Right cardiac atrium (tissue), 5 donors: ENCODE measurements around the gene ADAM11. TPM values are rescaled to one million over a fixed set of nuclear protein-coding genes. Genes with fewer than 3 reads are reported as not detected.
"Not testable (repeated sequence)": the region's sequence is repeated elsewhere in the genome, so short reads cannot be mapped to it uniquely, and the experiment has no call there.

Experiments used
- ATAC-seq, 2 donors: fragments of 200-7000 bp; cut with Tn5 transposase; one replicate each; pipeline versions ENCODE4 v1.8.0 to v1.9.1; 2020; ENCODE audit warnings: moderate library complexity in 2 of 2, mild to moderate bottlenecking in 1 of 2
- DNase-seq, 3 donors: peaks; one replicate each; pipeline ENCODE4 v3.0.0-alpha.2; 2020
- H3K27ac ChIP-seq: one replicate; pipeline ENCODE4 v1.5.1; 2013; ENCODE audit warnings: mild to moderate bottlenecking, low read length, control low read depth, moderate library complexity
- H3K27me3 ChIP-seq: one replicate; pipeline ENCODE4 v1.6.1; 2013; ENCODE audit not compliant: control insufficient read depth, insufficient read depth
- H3K4me1 ChIP-seq: one replicate; pipeline ENCODE4 v1.6.1; 2013; ENCODE audit warnings: low read length; ENCODE audit not compliant: control insufficient read depth, insufficient read depth
- H3K4me3 ChIP-seq: one replicate; pipeline ENCODE4 v1.5.1; 2013; ENCODE audit warnings: low read length, control low read depth
- H3K9me3 ChIP-seq: one replicate; pipeline ENCODE4 v1.6.1; 2013; ENCODE audit warnings: low read length; ENCODE audit not compliant: control insufficient read depth
- WGBS: extraction: QIAGEN DNeasy Blood & Tissue Kit; methylation state at CpG from one replicate; pipeline ENCODE4 v1.1.7; 2013; 5-methylcytosine and 5-hydroxymethylcytosine counted together
- intact Hi-C, 4 donors: fragments of 100-400 bp; cut with DNase I; formaldehyde crosslinking; loops; one replicate each; pipeline versions ENCODE4 v1.11.0 to v1.14.0; 2022 to 2023
- polyA plus RNA-seq: library from polyadenylated mRNA; stranded (reverse); fragments of 200-250 nt; gene quantifications from one replicate; pipeline ENCODE4 v1.2.3, GENCODE V29; 2013
- total RNA-seq, 4 donors: library from RNA; stranded (reverse); fragmentation: NEBNext Ultra II Directional; extraction: Animal tissue kit (Norgen Biotek cat#: 25700); gene quantifications; one replicate each; pipeline ENCODE4 v1.2.1, GENCODE V29; 2021
- donor health status: healthy with polysubstance abuse.
- donor health status: DM: no; HTN: yes; CAD: no.
- donor health status: DM: no; HTN: no; CAD: no.
- donor health status: DM: no; HTN: yes; CAD: no; lungs with severe emphysema.
- donor health status: DM: yes; HTN: yes; CAD: no.

The ADAM11 gene
- total and polyA plus RNA-seq, 5 donors: 9.5 to 43.3 (median 31.3) TPM

- H3K27ac ChIP-seq, H3K9me3 ChIP-seq, H3K4me3 ChIP-seq, H3K27me3 ChIP-seq, DNase-seq, intact Hi-C loops, ATAC-seq, H3K4me1 ChIP-seq: not testable (repeated sequence)
- 92% methylated on average over 5 of the region's 5 CpGs for WGBS
These were observed 13.1 kb upstream of the ADAM11 start for GRCh38 chr17:44745738-44746137.

GRCh38 chr17:44747566-44747965, 11.2 kb upstream of the ADAM11 start:
- no peak overlapping the region for H3K27ac ChIP-seq
- no peaks in the 10 kb centered on the region for H3K9me3 ChIP-seq
- ATAC-seq (no peak), DNase-seq (no peak)
- H3K4me1 ChIP-seq: peaks cover 6% of the 10 kb centered on the region
- no peaks in the 10 kb centered on the region for H3K27me3 ChIP-seq
- no peak overlapping the region for H3K4me3 ChIP-seq
- intact Hi-C loops: no loop called here

DNA sequence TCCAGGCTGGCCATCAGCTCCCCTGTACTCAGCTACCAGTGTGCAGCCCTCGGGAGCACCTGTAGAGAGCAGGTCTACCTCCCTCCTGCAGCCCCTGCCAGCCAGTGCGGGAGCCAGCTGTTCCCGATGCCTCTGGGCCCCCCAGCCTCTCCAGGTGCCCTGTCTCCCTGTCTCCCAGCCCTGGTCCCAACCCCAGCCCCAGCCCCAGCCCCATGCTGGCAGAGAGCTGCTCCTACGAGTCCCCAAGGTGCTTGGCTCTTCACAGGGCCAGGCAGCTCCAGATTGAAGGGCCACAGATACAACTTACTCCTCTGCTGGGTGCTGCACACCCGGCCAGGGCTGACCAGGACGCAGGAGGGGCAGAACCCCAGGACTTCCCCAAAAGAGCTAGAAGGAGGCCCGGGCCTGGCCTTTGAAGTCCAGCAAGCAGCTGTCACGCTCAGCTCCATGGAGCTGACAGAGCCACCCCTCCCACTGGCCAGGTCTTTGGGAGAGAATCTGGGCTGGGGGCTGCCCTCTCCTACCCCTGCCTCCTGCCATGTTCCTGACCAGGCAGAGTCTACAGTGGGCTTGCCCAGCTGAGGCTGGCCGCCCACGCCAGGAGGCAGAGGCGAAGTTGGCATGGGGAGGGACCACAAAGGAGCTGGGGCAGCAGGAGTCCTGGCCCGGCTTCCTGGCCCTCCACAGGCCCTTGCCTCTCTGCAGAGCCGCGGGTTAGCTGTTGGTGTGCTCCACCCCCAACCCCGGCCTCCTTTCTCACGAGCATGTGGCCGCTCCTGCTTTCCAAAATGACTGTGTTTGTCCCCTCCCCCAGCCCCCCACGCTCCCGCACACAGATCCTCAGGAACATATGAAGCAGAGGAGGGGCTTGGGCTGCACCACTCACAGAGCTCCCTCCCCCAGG, 9.5 kb upstream of the ADAM11 start:
- Histone ChIP-seq H3K27me3 (no peaks in the 10 kb centered on the region), H3K9me3 (no peaks in the 10 kb centered on the region), H3K27ac (peak overlapping the region; percentile 25), H3K4me3 (peak overlapping the region; percentile 34), H3K4me1 (peaks cover 6% of the 10 kb centered on the region)
- peak; percentile 45 to 68 for ATAC-seq
- intact Hi-C loops: no loop called here
- peak in 2 of 3 donors; percentile 75 to 76 for DNase-seq
- 45% methylated on average over 19 of the region's 19 CpGs for WGBS

DNA sequence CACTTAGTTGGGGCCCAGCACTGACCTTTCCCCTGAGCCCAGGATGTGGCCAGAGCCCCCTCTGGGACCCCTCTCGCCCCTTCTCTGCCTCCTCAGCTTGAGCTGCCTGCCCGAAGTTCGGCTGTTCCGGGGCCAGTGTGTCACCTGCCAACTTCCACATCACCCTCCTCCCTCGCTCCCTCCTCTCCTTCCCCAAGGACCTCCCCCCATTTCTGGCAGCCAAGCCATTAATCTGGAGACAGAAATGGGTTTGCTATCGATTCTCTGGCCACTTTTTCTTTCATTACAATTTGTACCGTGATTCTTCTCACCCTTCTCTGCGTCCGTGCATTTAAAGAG, 8.8 kb upstream of the ADAM11 start:
- H3K9me3 ChIP-seq: no peaks in the 10 kb centered on the region
- no peaks in the 10 kb centered on the region for H3K27me3 ChIP-seq
- intact Hi-C loops: no loop called here
- peak overlapping the region; percentile 34 for H3K4me3 ChIP-seq
- DNase-seq (no peak), ATAC-seq (peak; percentile 25 to 30)
- H3K4me1 ChIP-seq: peaks cover 6% of the 10 kb centered on the region
- WGBS: 39% methylated on average over 9 of the region's 9 CpGs
- peak overlapping the region; percentile 18 for H3K27ac ChIP-seq

GRCh38 chr17:44751331-44751730, 7.5 kb upstream of the ADAM11 start:
- Histone ChIP-seq H3K4me1 (peaks cover 6% of the 10 kb centered on the region), H3K9me3 (no peaks in the 10 kb centered on the region), H3K27ac (no peak overlapping the region), H3K27me3 (no peaks in the 10 kb centered on the region), H3K4me3 (no peak overlapping the region)
- DNase-seq: no peak
- 81% methylated on average over 7 of the region's 7 CpGs for WGBS
- intact Hi-C loops: no loop called here
- no peak for ATAC-seq

DNA sequence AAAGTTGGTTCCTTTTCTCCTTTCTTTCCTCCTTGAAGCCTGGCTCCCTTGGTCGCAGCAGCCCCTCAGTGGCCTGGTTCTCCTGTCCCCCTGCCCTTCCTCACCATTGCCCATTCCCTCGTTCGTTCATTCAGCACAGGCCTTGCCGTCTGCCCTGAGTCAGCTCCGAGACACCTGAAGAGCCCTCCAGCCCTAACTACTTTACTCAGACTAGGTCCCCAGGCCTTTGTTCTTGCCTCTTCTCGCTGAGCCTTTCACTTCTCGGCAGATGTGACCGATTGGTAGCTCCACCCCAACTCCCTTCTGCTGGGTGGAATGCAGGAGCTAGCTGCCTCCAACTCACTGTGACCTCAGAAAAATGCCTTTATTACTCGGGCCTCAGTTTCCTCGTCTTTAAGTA, 7.0 kb upstream of the ADAM11 start:
- Histone ChIP-seq H3K4me1 (peaks cover 6% of the 10 kb centered on the region), H3K27me3 (no peaks in the 10 kb centered on the region), H3K4me3 (no peak overlapping the region), H3K27ac (no peak overlapping the region), H3K9me3 (no peaks in the 10 kb centered on the region)
- ATAC-seq: no peak
- intact Hi-C loops: no loop called here
- no peak for DNase-seq
- 89% methylated on average over 10 of the region's 10 CpGs for WGBS

- WGBS: 75% methylated on average over 17 of the region's 17 CpGs
- Histone ChIP-seq H3K9me3 (no peaks in the 10 kb centered on the region), H3K27ac (no peak overlapping the region), H3K4me3 (no peak overlapping the region), H3K27me3 (no peaks in the 10 kb centered on the region), H3K4me1 (peaks cover 6% of the 10 kb centered on the region)
- intact Hi-C loops: no loop called here
- DNase-seq: no peak
- no peak for ATAC-seq
These were observed 5.6 kb upstream of the ADAM11 start for GRCh38 chr17:44752953-44753861.

DNA sequence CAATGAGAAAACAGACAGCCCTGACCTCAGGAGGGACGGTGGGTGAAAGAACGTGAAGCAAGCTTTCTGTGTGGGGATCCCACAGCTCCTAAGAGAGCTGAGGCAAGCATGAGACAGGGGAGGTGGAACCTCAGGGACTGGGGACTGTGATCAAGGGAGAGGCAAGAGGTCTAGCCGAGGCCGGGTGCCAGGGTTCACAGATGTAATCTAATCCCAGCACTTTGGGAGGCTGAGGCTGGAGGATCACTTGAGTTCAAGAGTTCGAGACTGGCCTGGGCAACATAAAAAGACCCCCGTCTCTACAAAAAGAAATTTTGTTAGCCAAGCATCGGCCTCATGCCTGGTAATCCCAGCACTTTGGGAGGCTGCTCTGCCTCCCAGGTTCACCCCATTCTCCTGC, 4.5 kb upstream of the ADAM11 start:
- intact Hi-C loops: no loop called here
- Histone ChIP-seq H3K27me3 (no peaks in the 10 kb centered on the region), H3K4me1 (peaks cover 4% of the 10 kb centered on the region), H3K4me3 (no peak overlapping the region), H3K27ac (no peak overlapping the region), H3K9me3 (no peaks in the 10 kb centered on the region)
- 76% methylated on average over 7 of the region's 7 CpGs for WGBS
- DNase-seq (no peak), ATAC-seq (no peak)

DNA sequence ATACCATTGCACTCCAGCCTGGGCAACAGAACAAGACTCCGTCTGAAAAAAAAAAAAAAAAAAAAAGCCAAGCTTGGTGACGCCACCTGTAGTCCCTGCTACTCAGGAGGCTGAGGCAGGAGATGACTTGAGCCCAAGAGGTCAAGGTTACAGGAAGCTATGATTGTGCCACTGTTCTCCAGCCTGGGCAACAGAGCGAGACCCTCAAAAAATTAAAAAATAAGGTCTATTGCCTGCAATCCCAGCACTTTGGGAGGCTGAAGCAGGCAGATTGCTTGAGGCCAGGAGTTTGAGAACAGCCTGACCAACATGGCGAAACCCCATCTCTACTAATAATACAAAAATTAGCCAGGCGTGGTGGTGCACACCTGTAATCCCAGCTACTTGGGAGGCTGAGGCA, 3.6 kb upstream of the ADAM11 start:
- ATAC-seq, H3K4me1 ChIP-seq, H3K27me3 ChIP-seq, H3K9me3 ChIP-seq, H3K27ac ChIP-seq, H3K4me3 ChIP-seq, intact Hi-C loops, DNase-seq: not testable (repeated sequence)
- WGBS: 89% methylated on average over 5 of the region's 5 CpGs

- ATAC-seq (peak; percentile 49 to 70), DNase-seq (peak in 2 of 3 donors; percentile 79 to 80)
- Histone ChIP-seq H3K4me1 (no peaks in the 10 kb centered on the region), H3K4me3 (no peak overlapping the region), H3K27me3 (no peaks in the 10 kb centered on the region), H3K9me3 (no peaks in the 10 kb centered on the region), H3K27ac (peak overlapping the region; percentile 32)
- intact Hi-C loops: no loop called here
- WGBS: 75% methylated on average over 10 of the region's 10 CpGs
These were observed 1.5 kb upstream of the ADAM11 start for GRCh38 chr17:44757045-44757917.
